ENCODE measurements around the gene UPK2.
A peak's percentile ranks its signal among the peaks of the same experiment; 100 is the strongest.

UPK2 gene

DNA sequence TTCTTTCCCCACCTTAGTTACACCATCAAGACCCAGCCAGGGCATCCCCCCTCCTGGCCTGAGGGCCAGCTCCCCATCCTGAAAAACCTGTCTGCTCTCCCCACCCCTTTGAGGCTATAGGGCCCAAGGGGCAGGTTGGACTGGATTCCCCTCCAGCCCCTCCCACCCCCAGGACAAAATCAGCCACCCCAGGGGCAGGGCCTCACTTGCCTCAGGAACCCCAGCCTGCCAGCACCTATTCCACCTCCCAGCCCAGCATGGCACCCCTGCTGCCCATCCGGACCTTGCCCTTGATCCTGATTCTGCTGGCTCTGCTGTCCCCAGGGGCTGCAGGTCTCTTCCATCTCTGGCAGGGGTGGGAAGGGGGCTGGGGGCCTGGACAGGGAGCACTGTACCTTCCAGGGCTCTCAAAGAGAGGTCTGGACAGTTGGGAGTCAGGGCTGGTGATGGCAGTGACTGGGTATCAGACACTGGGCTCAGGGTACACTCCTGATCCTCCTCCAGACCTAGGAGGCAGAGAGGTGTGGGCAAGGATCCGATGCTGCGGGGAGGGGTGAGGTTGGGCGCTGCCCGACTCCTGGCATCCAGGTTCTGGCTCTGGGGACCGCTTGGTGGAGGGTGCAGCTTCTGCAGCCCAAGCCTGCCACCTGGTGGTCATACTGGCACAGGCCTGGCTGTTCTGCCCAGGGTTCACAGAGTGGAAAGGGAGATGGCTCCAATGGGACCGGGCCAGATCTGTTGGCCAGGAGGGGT lies at the start of gene UPK2:
Gene UPK2 (plus strand): TSS at position 205 of the 753 bp plus-strand sequence. CDS start 53 bp downstream, at position 258.
- H3K4me3 ChIP-seq (ENCODE audit: low read length) = no peak within 1 kb of the TSS
- peak; percentile 14 for DNase-seq (ENCODE audit: low read depth)
- TF ChIP-seq, protein P1, sequence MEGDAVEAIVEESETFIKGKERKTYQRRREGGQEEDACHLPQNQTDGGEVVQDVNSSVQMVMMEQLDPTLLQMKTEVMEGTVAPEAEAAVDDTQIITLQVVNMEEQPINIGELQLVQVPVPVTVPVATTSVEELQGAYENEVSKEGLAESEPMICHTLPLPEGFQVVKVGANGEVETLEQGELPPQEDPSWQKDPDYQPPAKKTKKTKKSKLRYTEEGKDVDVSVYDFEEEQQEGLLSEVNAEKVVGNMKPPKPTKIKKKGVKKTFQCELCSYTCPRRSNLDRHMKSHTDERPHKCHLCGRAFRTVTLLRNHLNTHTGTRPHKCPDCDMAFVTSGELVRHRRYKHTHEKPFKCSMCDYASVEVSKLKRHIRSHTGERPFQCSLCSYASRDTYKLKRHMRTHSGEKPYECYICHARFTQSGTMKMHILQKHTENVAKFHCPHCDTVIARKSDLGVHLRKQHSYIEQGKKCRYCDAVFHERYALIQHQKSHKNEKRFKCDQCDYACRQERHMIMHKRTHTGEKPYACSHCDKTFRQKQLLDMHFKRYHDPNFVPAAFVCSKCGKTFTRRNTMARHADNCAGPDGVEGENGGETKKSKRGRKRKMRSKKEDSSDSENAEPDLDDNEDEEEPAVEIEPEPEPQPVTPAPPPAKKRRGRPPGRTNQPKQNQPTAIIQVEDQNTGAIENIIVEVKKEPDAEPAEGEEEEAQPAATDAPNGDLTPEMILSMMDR (conservative IDR thresholded peaks at IDR 0.05; ENCODE audit: low read depth, low read length) = peak; percentile 97

DNA sequence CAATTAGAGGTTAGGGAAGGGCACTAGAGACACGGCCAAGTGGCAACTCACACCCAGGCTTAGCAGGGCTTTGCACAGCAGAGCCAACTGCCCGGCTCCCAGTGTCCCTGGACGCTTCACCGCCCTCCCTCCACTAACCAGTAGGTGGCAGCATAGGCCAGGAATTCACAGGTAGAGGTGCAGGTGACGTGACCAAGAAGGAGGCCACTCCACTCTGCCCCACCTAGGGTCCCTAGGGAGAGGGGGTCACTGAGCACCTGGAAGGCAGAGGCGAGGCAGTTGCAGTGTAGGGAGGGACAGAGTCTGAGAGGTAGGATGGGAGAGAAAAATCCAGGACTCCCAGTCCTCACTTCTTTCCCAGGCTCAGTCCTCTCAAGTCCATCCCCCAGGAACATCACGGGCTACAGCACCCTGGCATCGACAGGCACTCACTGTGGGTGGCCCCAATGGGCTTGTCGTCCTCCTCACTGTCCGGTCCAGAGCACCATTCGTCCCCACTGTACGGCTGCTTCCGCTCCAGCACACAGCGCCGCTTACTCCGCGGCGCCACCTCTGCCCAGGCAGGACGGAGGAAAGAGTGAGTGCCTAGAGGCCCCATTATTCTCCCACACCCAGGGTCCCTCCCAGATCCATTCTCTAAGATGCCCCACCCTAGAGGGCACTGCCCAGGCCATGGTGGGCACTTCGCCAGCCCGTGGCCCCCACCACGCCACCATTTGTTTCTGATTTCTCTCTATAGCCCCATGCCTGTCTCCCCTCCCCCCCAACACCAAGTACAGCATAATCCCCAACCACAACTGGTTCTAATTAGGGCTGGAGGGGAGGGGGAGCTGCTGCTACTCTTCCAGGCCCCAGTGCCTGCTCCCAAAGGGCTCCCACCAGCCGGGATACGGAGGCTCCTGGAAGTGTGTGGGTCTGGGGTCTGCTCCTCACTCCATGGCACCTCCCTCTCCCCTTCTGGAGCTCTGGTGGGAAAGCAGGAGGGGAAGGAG lies 48.8 kb upstream of the UPK2 start:
- no peak for DNase-seq (ENCODE audit: low read depth)
- TF ChIP-seq, protein P1 (conservative IDR thresholded peaks at IDR 0.05; ENCODE audit: low read depth, low read length) = peak; percentile 86
- peak overlapping the region; percentile 29 for H3K4me3 ChIP-seq (ENCODE audit: low read length)

DNA sequence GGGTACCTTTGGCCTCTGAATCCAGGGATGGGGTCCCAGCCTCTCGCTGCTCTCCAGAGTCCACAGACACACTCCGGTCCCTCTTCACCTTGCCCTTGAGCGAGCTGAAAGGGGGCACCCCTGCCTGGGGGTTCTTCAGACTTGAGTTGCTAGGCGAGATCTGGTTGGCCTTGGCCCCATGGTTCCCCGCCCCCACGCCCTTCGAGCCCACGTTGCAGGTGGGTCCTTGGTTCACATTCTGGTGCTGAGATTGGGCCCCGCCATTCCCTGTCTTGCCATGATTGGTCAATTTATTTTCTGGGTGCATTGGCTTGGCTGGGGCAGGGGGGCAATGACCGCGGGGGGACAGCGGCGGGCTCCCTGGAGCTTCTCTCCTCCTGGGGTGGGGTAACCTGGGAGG lies 47.8 kb upstream of the UPK2 start:
- no peak overlapping the region for H3K4me3 ChIP-seq (ENCODE audit: low read length)
- DNase-seq (ENCODE audit: low read depth) = no peak
- TF ChIP-seq, protein P1 (conservative IDR thresholded peaks at IDR 0.05; ENCODE audit: low read depth, low read length) = no peak

DNA sequence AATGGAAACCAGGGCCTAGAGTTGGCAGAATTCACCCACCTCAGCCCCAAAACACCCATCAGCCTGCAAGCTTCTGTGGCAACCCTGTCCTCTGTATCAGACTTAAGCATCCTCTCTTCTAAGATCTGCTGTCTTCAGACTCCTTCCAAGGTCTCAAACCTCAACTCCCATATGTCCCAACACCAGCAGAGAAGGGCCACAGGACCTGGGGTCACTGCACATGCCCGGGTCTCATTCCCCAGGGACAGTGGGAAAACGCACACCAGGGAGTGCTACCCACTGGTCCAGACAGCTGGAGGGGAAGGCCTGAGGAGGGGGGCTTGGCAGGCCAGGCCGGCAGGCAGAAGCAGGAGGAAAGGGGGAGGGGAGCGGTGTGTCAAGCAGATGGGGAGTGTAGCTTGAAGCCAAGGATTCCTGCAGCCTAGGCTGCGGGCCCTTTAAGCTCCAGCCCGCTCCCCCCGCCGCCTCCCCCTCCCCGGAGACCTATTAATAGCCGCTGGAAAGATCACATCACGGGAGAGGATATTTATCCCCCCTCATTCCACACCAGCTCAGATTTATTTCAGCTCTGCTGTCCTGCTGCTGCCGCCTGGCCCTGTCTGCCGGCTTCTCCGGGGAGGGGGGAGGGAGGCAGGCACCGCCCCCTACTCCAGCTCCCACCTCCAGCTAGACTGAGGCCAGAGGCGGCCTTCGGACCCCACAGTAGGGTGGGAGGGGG lies 47.0 kb upstream of the UPK2 start:
- peak overlapping the region; percentile 37 for H3K4me3 ChIP-seq (ENCODE audit: low read length)
- TF ChIP-seq, protein P1 (conservative IDR thresholded peaks at IDR 0.05; ENCODE audit: low read depth, low read length) = no peak
- DNase-seq (ENCODE audit: low read depth) = peak; percentile 91

DNA sequence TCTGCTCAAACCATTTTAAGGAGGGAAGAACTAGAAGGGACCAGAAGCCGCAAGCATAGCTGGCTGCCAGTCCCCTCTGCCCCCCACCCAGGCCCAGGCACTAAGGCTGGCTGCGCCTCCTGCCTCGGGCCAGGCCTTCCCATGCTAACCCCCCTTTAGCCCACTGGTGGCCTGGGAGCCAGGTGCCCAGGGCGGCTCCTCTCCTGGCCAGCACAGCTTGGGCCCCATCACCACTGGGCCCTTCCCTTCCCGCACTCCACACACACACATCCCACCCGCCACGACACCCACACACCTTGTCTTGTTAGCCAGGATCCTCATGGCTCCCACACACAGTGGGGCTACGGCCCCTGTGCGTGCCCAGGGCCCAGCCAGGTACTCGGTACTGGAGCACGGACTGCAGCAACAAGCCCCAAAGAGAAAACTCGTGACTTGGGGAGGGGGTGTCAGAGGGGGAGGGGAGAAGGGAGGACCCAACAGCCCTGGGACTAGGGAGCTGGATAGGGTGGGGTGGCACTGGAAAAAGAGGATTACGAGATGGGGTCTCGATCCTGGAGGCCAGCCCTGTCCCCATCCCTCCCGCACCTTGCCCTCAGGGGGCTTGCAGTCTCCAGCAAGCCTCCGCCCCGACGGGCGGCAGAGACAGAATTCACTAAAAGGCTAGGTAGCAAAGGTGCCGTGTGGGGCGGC lies 46.3 kb upstream of the UPK2 start:
- peak overlapping the region; percentile 34 for H3K4me3 ChIP-seq (ENCODE audit: low read length)
- TF ChIP-seq, protein P1 (conservative IDR thresholded peaks at IDR 0.05; ENCODE audit: low read depth, low read length) = no peak
- DNase-seq (ENCODE audit: low read depth) = no peak

Data from retinal pigment epithelial cell (primary cell).